Fibroblast of pulmonary artery (primary cell): Measurements from ENCODE around the gene LATS2.

Experiments
- DNase-seq: peaks from one replicate; pipeline ENCODE4 v3.0.0-alpha.2; 2010; ENCODE audit warnings: low read depth
- H3K4me3 ChIP-seq: replicated peaks from 2 replicates; pipeline ENCODE4 v1.5.1; 2011; ENCODE audit warnings: low read depth, mild to moderate bottlenecking, control low read depth, low read length, moderate library complexity
- CTCF ChIP-seq: IDR thresholded peaks from 2 replicates; pipeline ENCODE4 v1.5.1; 2011; ENCODE audit warnings: mild to moderate bottlenecking, control low read depth, low read length, inconsistent platforms; ENCODE audit errors: missing control alignments

The LATS2 gene

DNA sequence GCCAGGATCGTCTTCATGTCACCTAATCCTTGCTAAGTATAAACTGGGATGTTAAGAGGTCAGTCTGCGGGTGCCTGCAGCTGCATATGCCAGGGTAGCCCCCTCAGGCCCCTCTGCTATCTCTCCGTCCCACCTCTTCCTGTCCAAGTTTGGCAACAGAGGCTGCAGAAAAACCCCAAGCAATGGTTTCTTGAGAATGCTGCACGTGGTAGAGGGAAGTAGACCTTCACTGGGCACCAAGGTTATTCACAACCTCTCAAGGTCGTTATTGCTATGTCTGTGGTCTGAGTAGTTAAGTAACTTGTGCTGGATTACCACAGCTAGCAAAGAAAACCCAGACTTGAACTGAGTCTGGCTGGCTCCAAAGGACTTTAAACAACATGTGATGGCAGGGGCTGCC is 81.0 kb downstream of the LATS2 start:
- DNase-seq = no peak
- no peak overlapping the region for H3K4me3 ChIP-seq
- no peak for TF ChIP-seq CTCF

- no peak for DNase-seq
- TF ChIP-seq CTCF = no peak
- H3K4me3 ChIP-seq = no peak overlapping the region
Measured at GRCh38 chr13:20977394-20977793, 84.0 kb downstream of the LATS2 start.

GRCh38 chr13:20974981-20975585 is 86.3 kb downstream of the LATS2 start:
- DNase-seq = no peak
- no peak for TF ChIP-seq CTCF
- H3K4me3 ChIP-seq = no peak overlapping the region

- TF ChIP-seq CTCF = no peak
- no peak for DNase-seq
- no peak overlapping the region for H3K4me3 ChIP-seq
Measured at GRCh38 chr13:20973886-20974425, 87.4 kb downstream of the LATS2 start.

DNA sequence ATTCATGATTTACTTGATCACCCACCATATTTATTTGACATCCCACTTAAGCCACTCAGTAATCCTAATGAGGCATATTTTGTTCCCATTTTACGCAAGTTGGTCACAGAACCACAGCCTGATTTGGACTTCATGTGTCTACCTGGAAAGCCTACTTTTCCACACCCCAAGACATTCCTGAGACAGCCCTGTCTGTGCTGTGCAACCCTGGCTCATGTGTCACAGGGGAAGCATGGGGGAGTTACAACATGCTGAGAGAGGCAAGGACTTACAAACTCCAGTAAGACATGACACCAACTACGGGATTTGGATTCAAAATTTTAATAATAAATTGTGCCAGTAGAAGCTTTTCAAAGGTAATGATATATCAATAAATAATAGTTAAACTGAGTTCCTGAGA is 88.7 kb downstream of the LATS2 start:
- no peak for TF ChIP-seq CTCF
- DNase-seq = no peak
- H3K4me3 ChIP-seq = no peak overlapping the region

DNA sequence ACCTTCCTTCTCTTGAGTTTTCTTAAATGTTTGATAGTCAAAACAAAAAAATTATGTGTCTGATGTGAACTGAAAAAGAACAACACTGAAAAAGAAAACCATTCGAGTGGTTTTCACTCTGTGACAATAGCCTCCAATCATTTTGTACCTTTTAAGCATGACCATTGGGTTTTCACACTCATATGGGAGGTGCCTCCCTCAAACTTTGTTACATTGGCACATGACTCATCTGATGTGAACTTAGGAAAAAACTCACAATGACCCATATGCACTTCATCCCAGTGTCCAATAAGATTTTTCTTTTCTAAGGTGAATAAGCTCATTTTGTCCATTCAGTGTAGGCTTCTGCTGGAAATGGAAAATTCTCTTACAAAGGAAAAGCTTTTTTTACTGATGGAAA is 92.2 kb downstream of the LATS2 start:
- no peak overlapping the region for H3K4me3 ChIP-seq
- no peak for TF ChIP-seq CTCF
- peak; percentile 37 for DNase-seq

GRCh38 chr13:20968745-20969144 is 92.6 kb downstream of the LATS2 start:
- H3K4me3 ChIP-seq = no peak overlapping the region
- no peak for DNase-seq
- no peak for TF ChIP-seq CTCF
